ENCODE results near the gene HCN1.
A peak's percentile ranks its signal among the peaks of the same experiment; 100 is the strongest.
"Not testable (repeated sequence)": the region's sequence is repeated elsewhere in the genome, so short reads cannot be mapped to it uniquely, and the experiment has no call there.

Gene HCN1

GRCh38 chr5:45385321-45386058 is 310.7 kb downstream of the HCN1 start:
- H3K36me3 ChIP-seq (ENCODE audit: low read depth) = no peaks in the 10 kb centered on the region
- no peaks in the 10 kb centered on the region for H3K27me3 ChIP-seq (ENCODE audit: insufficient read depth, poor library complexity, severe bottlenecking)
- ATAC-seq (ENCODE audit: low read depth) = peak; percentile 98
- peak; percentile 52 for DNase-seq (ENCODE audit: low spot score)
- no peak for TF ChIP-seq CTCF (IDR thresholded peaks at IDR 0.05; ENCODE audit: poor library complexity, severe bottlenecking)
- no peaks in the 10 kb centered on the region for H3K9me3 ChIP-seq (ENCODE audit: severe bottlenecking)
- peaks cover 45% of the 10 kb centered on the region for H3K4me1 ChIP-seq (ENCODE audit: insufficient read depth, poor library complexity, severe bottlenecking)
- H3K27ac ChIP-seq (ENCODE audit: poor library complexity, severe bottlenecking) = peak overlapping the region; percentile 97
- no peak overlapping the region for H3K4me3 ChIP-seq (ENCODE audit: severe bottlenecking)

GRCh38 chr5:45383985-45384384 is 312.2 kb downstream of the HCN1 start:
- H3K27me3 ChIP-seq (ENCODE audit: insufficient read depth, poor library complexity, severe bottlenecking) = no peaks in the 10 kb centered on the region
- no peaks in the 10 kb centered on the region for H3K9me3 ChIP-seq (ENCODE audit: severe bottlenecking)
- H3K36me3 ChIP-seq (ENCODE audit: low read depth) = no peaks in the 10 kb centered on the region
- no peak for ATAC-seq (ENCODE audit: low read depth)
- TF ChIP-seq CTCF (IDR thresholded peaks at IDR 0.05; ENCODE audit: poor library complexity, severe bottlenecking) = no peak
- H3K4me1 ChIP-seq (ENCODE audit: insufficient read depth, poor library complexity, severe bottlenecking) = peaks cover 45% of the 10 kb centered on the region
- peak overlapping the region; percentile 97 for H3K27ac ChIP-seq (ENCODE audit: poor library complexity, severe bottlenecking)
- no peak for DNase-seq (ENCODE audit: low spot score)
- no peak overlapping the region for H3K4me3 ChIP-seq (ENCODE audit: severe bottlenecking)

GRCh38 chr5:45382583-45382982 is 313.6 kb downstream of the HCN1 start:
- DNase-seq (ENCODE audit: low spot score) = no peak
- ATAC-seq (ENCODE audit: low read depth) = no peak
- H3K36me3 ChIP-seq (ENCODE audit: low read depth) = no peaks in the 10 kb centered on the region
- no peaks in the 10 kb centered on the region for H3K27me3 ChIP-seq (ENCODE audit: insufficient read depth, poor library complexity, severe bottlenecking)
- H3K9me3 ChIP-seq (ENCODE audit: severe bottlenecking) = no peaks in the 10 kb centered on the region
- H3K4me3 ChIP-seq (ENCODE audit: severe bottlenecking) = no peak overlapping the region
- peaks cover 45% of the 10 kb centered on the region for H3K4me1 ChIP-seq (ENCODE audit: insufficient read depth, poor library complexity, severe bottlenecking)
- peak overlapping the region; percentile 97 for H3K27ac ChIP-seq (ENCODE audit: poor library complexity, severe bottlenecking)
- no peak for TF ChIP-seq CTCF (IDR thresholded peaks at IDR 0.05; ENCODE audit: poor library complexity, severe bottlenecking)

DNA sequence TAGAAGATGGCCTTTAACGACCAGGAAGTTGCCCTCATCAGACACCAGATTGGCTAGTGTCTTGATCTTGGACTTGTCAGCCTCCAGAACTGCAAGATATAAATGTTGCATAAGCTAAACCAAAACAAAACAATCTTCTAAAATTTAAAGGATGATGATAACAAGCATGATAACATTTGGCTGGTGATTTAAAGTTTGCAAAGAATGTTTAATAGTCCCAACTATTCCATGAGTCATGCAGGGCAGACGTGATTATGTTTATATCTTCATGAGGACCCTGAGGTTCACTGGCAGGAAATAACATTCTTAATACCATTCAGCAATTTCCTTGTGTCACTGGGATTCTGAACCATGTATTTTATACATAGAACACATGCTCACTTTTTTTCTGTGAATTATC is 319.8 kb downstream of the HCN1 start:
- no peak for DNase-seq (ENCODE audit: low spot score)
- TF ChIP-seq CTCF (IDR thresholded peaks at IDR 0.05; ENCODE audit: poor library complexity, severe bottlenecking) = no peak

DNA sequence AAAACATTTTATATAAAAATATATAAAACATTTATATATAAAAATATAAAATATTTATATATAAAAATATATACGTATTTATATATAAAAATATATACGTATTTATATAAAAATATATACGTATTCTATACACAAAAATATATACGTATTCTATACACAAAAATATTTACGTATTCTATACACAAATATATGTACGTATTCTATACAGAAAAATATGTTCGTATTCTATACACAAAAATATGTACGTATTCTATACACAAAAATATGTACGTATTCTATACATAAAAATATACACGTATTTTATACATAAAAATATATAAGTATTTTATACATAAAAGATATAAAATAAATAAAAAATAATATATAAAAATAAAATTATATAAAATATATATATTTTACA is 323.6 kb downstream of the HCN1 start:
- no peak for DNase-seq (ENCODE audit: low spot score)
- Histone ChIP-seq H3K4me3 (ENCODE audit: severe bottlenecking) (no peak overlapping the region), H3K4me1 (ENCODE audit: insufficient read depth, poor library complexity, severe bottlenecking) (peaks cover 5% of the 10 kb centered on the region), H3K36me3 (ENCODE audit: low read depth) (no peaks in the 10 kb centered on the region), H3K27me3 (ENCODE audit: insufficient read depth, poor library complexity, severe bottlenecking) (no peaks in the 10 kb centered on the region), H3K9me3 (ENCODE audit: severe bottlenecking) (peaks cover 1% of the 10 kb centered on the region), H3K27ac (ENCODE audit: poor library complexity, severe bottlenecking) (no peak overlapping the region)
- no peak for ATAC-seq (ENCODE audit: low read depth)
- no peak for TF ChIP-seq CTCF (IDR thresholded peaks at IDR 0.05; ENCODE audit: poor library complexity, severe bottlenecking)

More for the DNA sequence above, 319.8 kb downstream of the HCN1 start:
- H3K36me3 ChIP-seq (ENCODE audit: low read depth) = no peaks in the 10 kb centered on the region
- H3K27ac ChIP-seq (ENCODE audit: poor library complexity, severe bottlenecking) = peak overlapping the region; percentile 49
- no peaks in the 10 kb centered on the region for H3K27me3 ChIP-seq (ENCODE audit: insufficient read depth, poor library complexity, severe bottlenecking)
- ATAC-seq (ENCODE audit: low read depth) = peak; percentile 55; the same call in 2 of the 3 replicates
- peaks cover 5% of the 10 kb centered on the region for H3K4me1 ChIP-seq (ENCODE audit: insufficient read depth, poor library complexity, severe bottlenecking)
- H3K9me3 ChIP-seq (ENCODE audit: severe bottlenecking) = peaks cover 1% of the 10 kb centered on the region
- H3K4me3 ChIP-seq (ENCODE audit: severe bottlenecking) = no peak overlapping the region

DNA sequence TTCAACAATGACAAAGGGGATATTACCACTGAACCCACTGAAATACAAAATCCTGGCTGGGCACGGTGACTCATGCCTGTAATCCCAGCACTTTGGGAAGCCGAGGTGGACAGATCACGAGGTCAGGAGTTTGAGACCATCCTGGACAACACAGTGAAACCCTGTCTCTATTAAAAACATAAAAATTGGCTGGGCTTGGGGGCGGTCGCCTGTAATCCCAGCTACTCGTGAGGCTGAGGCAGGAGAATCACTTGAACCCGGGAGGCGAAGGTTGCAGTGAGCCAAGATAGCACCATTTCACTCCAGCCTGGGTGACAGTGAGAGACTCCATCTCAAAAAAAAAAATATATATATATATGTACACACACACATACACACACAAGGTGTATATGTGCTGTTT is 324.8 kb downstream of the HCN1 start:
- not testable (repeated sequence) for H3K27ac ChIP-seq (ENCODE audit: poor library complexity, severe bottlenecking); H3K9me3 ChIP-seq (ENCODE audit: severe bottlenecking); H3K36me3 ChIP-seq (ENCODE audit: low read depth); ATAC-seq (ENCODE audit: low read depth); H3K4me3 ChIP-seq (ENCODE audit: severe bottlenecking); DNase-seq (ENCODE audit: low spot score); H3K4me1 ChIP-seq (ENCODE audit: insufficient read depth, poor library complexity, severe bottlenecking); H3K27me3 ChIP-seq (ENCODE audit: insufficient read depth, poor library complexity, severe bottlenecking)

All from RWPE2 (cell line).